Astrocyte (in vitro differentiated cells and primary cell): ENCODE measurements around the gene TMEM132A. TPM values are rescaled to one million over a fixed set of nuclear protein-coding genes. Genes with fewer than 3 reads are reported as not detected.
"Not testable (repeated sequence)": the region's sequence is repeated elsewhere in the genome, so short reads cannot be mapped to it uniquely, and the experiment has no call there.

ENCODE experiments used
- DNase-seq: peaks from one replicate; pipeline ENCODE4 v3.0.0-alpha.2; 2010; ENCODE audit warnings: low read depth
- FAIRE-seq: peaks from 2 replicates; lab custom pipeline; 2011; peaks lifted over from hg19 to GRCh38; lab: Jason Lieb, UNC
- H2AFZ ChIP-seq: 2 replicates; pipeline ENCODE4 v1.6.0; 2012; ENCODE audit warnings: low read depth, low read length, inconsistent platforms
- H3K27ac ChIP-seq: 2 replicates; pipeline ENCODE4 v1.5.1; 2011; ENCODE audit warnings: low read depth, low read length, inconsistent platforms
- H3K27me3 ChIP-seq: 2 replicates; pipeline ENCODE4 v1.6.0; 2011; ENCODE audit warnings: low read length, inconsistent platforms; ENCODE audit not compliant: insufficient read depth
- H3K36me3 ChIP-seq: 2 replicates; pipeline ENCODE4 v1.5.1; 2011; ENCODE audit warnings: low read length, inconsistent platforms; ENCODE audit not compliant: insufficient read depth
- H3K4me1 ChIP-seq: 2 replicates; pipeline ENCODE4 v1.5.1; 2011; ENCODE audit warnings: low read length, inconsistent platforms; ENCODE audit not compliant: insufficient read depth
- H3K4me2 ChIP-seq: 2 replicates; pipeline ENCODE4 v1.6.0; 2012; ENCODE audit warnings: low read length, inconsistent platforms
- H3K4me3 ChIP-seq: 2 replicates; pipeline ENCODE4 v1.5.1; 2011; ENCODE audit warnings: low read depth, mild to moderate bottlenecking, low read length, inconsistent platforms; ENCODE audit not compliant: insufficient read depth
- H3K79me2 ChIP-seq: 2 replicates; pipeline ENCODE4 v1.6.0; 2012; ENCODE audit warnings: mild to moderate bottlenecking, low read length, inconsistent platforms; ENCODE audit not compliant: insufficient read depth
- H3K9ac ChIP-seq: 2 replicates; pipeline ENCODE4 v1.6.0; 2012; ENCODE audit warnings: mild to moderate bottlenecking, low read length, inconsistent platforms
- H3K9me3 ChIP-seq: 2 replicates; pipeline ENCODE4 v1.5.1; 2012; ENCODE audit warnings: low read depth, mild to moderate bottlenecking, low read length, inconsistent platforms; ENCODE audit not compliant: insufficient read depth
- H4K20me1 ChIP-seq: 2 replicates; pipeline ENCODE4 v1.6.0; 2012; ENCODE audit warnings: low read length, inconsistent platforms; ENCODE audit not compliant: insufficient read depth
- H3K27ac Mint-ChIP-seq: one replicate; pipeline ENCODE4 v1.8.0; 2021; ENCODE audit warnings: mild to moderate bottlenecking, mixed read lengths; ENCODE audit not compliant: unreplicated experiment
- H3K27me3 Mint-ChIP-seq: one replicate; pipeline ENCODE4 v1.8.0; 2021; ENCODE audit warnings: low read depth, mixed read lengths; ENCODE audit not compliant: unreplicated experiment
- H3K36me3 Mint-ChIP-seq: one replicate; pipeline ENCODE4 v1.8.0; 2021; ENCODE audit warnings: low read depth, mixed read lengths; ENCODE audit not compliant: unreplicated experiment
- H3K4me1 Mint-ChIP-seq: one replicate; pipeline ENCODE4 v1.8.0; 2021; ENCODE audit warnings: low read depth, mixed read lengths; ENCODE audit not compliant: unreplicated experiment
- H3K4me3 Mint-ChIP-seq: one replicate; pipeline ENCODE4 v1.8.0; 2021; ENCODE audit warnings: mild to moderate bottlenecking, moderate library complexity, mixed read lengths; ENCODE audit not compliant: unreplicated experiment
- H3K9me3 Mint-ChIP-seq: one replicate; pipeline ENCODE4 v1.8.0; 2021; ENCODE audit warnings: mild to moderate bottlenecking, mixed read lengths; ENCODE audit not compliant: unreplicated experiment
- EZH2 ChIP-seq: IDR thresholded peaks from 2 replicates; pipeline ENCODE4 v1.6.1; 2012; ENCODE audit warnings: mild to moderate bottlenecking, low read length, inconsistent platforms; ENCODE audit not compliant: insufficient read depth
- total RNA-seq: library from RNA; stranded (reverse); gene quantifications from 2 replicates; pipeline ENCODE4 v1.2.1, GENCODE V29; 2021
- TF ChIP-seq, protein P1 (sequence below): IDR thresholded peaks from 2 replicates; pipeline ENCODE4 v1.5.1; 2011; ENCODE audit warnings: low read depth, mild to moderate bottlenecking, inconsistent platforms, low read length, moderate library complexity; ENCODE audit not compliant: insufficient read depth

Gene TMEM132A
- total RNA-seq, 1 donor from 2014 or later, result 117 TPM

DNA sequence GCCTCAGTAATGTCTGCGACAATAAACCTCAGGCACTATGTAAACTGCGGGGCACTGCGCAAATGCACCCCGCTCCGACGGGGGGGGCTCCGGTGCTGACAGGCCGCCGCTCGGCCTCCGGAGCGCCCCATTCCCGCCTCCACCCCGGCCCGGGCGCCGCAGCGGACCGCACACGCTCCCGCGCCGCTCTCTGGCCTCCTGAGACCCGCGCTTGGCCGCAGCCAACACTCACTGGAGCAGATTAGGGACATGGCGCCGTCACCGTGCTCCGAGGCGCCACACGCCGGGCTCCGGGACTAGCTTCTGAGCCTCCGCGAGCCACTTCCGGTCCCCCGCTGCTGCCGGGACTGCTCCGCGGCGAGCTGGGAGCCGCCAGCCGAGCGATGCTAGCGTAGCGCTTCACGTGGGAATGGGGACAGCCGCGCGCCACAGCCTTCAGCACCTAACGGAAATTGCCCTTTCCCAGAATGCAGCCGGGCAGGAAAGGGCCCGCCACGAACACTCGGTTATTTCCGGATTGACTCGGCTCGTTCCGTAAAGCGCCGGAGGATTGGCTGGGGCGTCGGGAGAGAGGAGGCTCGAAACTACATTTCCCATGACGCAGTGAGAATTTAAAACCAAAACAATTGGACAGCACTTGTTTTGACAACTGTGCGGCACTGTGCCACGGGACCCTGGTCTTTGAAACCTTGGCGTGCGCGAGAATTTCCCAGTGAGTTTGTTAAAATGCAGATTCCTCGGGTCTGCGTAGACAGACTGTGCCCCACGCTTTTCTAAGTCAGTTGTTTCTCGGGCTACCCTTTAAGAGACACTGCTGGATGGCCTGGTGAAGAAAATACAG, 17.9 kb upstream of the TMEM132A start, which contains the start of gene PRPF19:
Gene PRPF19, minus strand, starts transcription at position 454 of the 841 bp plus-strand sequence. Its CDS starts 203 bp downstream, at position 251.
- no peaks in the 10 kb centered on the region for H3K9me3 ChIP-seq
- no peaks in the 10 kb centered on the region for H3K36me3 Mint-ChIP-seq
- peak within 1 kb of the TSS; percentile 75 for H2AFZ ChIP-seq
- peaks cover 7% of the 10 kb centered on the region for H3K9me3 Mint-ChIP-seq
- peak within 1 kb of the TSS; percentile 94 for H3K9ac ChIP-seq
- peak within 1 kb of the TSS; percentile 86 for H3K4me3 ChIP-seq
- H3K4me1 Mint-ChIP-seq, result peaks cover 12% of the 10 kb centered on the region
- H3K79me2 ChIP-seq, result peaks cover 38% of the 10 kb centered on the region
- H3K36me3 ChIP-seq, result peaks cover 13% of the 10 kb centered on the region
- H3K4me1 ChIP-seq, result peaks cover 8% of the 10 kb centered on the region
- H4K20me1 ChIP-seq, result peaks cover 45% of the 10 kb centered on the region
- peaks cover 2% of the 10 kb centered on the region for H3K27me3 ChIP-seq
- H3K27ac ChIP-seq, result peak within 1 kb of the TSS; percentile 86
- H3K27ac Mint-ChIP-seq, result peak within 1 kb of the TSS; percentile 84
- no peak for FAIRE-seq
- peak; percentile 85 for DNase-seq
- peak within 1 kb of the TSS; percentile 95 for H3K4me2 ChIP-seq
- no peak for TF ChIP-seq EZH2
- TF ChIP-seq, protein P1, sequence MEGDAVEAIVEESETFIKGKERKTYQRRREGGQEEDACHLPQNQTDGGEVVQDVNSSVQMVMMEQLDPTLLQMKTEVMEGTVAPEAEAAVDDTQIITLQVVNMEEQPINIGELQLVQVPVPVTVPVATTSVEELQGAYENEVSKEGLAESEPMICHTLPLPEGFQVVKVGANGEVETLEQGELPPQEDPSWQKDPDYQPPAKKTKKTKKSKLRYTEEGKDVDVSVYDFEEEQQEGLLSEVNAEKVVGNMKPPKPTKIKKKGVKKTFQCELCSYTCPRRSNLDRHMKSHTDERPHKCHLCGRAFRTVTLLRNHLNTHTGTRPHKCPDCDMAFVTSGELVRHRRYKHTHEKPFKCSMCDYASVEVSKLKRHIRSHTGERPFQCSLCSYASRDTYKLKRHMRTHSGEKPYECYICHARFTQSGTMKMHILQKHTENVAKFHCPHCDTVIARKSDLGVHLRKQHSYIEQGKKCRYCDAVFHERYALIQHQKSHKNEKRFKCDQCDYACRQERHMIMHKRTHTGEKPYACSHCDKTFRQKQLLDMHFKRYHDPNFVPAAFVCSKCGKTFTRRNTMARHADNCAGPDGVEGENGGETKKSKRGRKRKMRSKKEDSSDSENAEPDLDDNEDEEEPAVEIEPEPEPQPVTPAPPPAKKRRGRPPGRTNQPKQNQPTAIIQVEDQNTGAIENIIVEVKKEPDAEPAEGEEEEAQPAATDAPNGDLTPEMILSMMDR, result no peak
- peak within 1 kb of the TSS; percentile 92 for H3K4me3 Mint-ChIP-seq
- H3K27me3 Mint-ChIP-seq, result peaks cover 32% of the 10 kb centered on the region

DNA sequence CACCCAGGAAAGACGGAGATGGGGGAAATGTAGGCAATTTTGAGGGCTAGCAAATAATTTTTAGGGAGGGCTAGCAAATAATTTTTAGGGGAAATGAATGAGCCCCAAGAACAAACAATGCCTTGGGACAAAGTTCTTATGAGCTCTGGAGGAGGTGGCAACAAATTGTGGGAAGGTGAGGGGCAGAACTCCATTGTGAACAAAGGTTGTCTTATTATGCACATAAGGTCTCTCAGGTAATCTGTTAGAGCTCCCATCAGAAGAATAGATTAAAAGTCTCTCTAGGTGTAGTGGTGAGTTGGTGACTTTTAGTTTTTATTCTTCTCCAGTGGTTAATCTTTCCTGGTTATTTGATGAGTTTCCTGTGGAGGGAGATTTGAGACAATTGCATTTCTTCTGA, 15.5 kb upstream of the TMEM132A start:
- H3K36me3 Mint-ChIP-seq, result no peaks in the 10 kb centered on the region
- no peak overlapping the region for H3K27ac Mint-ChIP-seq
- H3K36me3 ChIP-seq, result no peaks in the 10 kb centered on the region
- H3K79me2 ChIP-seq, result peaks cover 25% of the 10 kb centered on the region
- peaks cover 34% of the 10 kb centered on the region for H3K27me3 Mint-ChIP-seq
- H3K4me2 ChIP-seq, result no peak overlapping the region
- H3K4me1 ChIP-seq, result peaks cover 16% of the 10 kb centered on the region
- H3K4me1 Mint-ChIP-seq, result peaks cover 12% of the 10 kb centered on the region
- DNase-seq (no peak), FAIRE-seq (no peak)
- no peak overlapping the region for H3K27ac ChIP-seq
- H3K4me3 ChIP-seq, result no peak overlapping the region
- H3K9me3 Mint-ChIP-seq, result peaks cover 7% of the 10 kb centered on the region
- H3K9ac ChIP-seq, result no peak overlapping the region
- H4K20me1 ChIP-seq, result peaks cover 22% of the 10 kb centered on the region
- H3K27me3 ChIP-seq, result peaks cover 6% of the 10 kb centered on the region
- no peak overlapping the region for H2AFZ ChIP-seq
- H3K9me3 ChIP-seq, result no peaks in the 10 kb centered on the region
- no peak overlapping the region for H3K4me3 Mint-ChIP-seq
- TF ChIP-seq EZH2, result no peak
- TF ChIP-seq, protein P1, result no peak

DNA sequence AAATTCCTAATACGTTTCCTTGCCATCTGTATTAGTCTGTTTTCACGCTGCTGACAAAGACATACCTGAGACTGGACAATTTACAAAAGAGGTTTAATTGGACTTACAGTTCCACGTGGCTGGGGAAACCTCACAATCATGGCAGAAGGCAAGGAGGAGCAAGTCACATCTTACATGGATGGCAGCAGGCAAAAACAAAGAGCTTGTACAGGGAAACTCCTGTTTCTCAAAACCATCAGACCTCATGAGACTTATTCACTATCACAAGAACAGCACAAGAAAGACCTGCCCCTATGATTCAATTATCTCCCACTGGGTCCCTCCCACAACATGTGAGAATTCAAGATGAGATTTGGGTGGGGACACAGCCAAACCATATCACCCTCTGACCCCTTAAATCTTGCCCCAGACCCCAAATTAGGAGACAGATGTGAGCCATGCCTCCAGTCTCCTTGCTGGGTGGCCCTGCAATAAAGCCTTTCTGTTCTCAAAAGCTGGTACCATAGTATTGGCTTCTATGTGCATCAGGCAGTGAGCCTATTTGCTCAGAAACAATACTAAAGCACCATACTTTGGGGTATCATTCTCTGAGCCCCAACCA, 14.5 kb upstream of the TMEM132A start:
- not testable (repeated sequence) for H3K27ac ChIP-seq, H3K27ac Mint-ChIP-seq, H3K4me2 ChIP-seq, FAIRE-seq, H3K4me1 Mint-ChIP-seq, H3K9ac ChIP-seq, H3K4me3 Mint-ChIP-seq, H3K4me3 ChIP-seq, H3K36me3 ChIP-seq, H3K9me3 Mint-ChIP-seq, H3K27me3 ChIP-seq, H3K36me3 Mint-ChIP-seq, DNase-seq, H3K9me3 ChIP-seq, H2AFZ ChIP-seq
- peaks cover 34% of the 10 kb centered on the region for H3K27me3 Mint-ChIP-seq
- H3K4me1 ChIP-seq, result peaks cover 20% of the 10 kb centered on the region
- peaks cover 23% of the 10 kb centered on the region for H3K79me2 ChIP-seq
- peaks cover 12% of the 10 kb centered on the region for H4K20me1 ChIP-seq
